HepG2 (cell line): ENCODE measurements around the gene XRN1. TPM values are rescaled to one million over a fixed set of nuclear protein-coding genes. Genes with fewer than 3 reads are reported as not detected.

Experiments
- ATAC-seq: fragments of 200-7000 bp; cut with Tn5 transposase; 3 replicates; pipeline ENCODE4 v1.9.1; 2020; ENCODE audit warnings: mild to moderate bottlenecking, moderate library complexity
- BruUV-seq: library from RNA; stranded (reverse); fragments of 400-500 nt; replicated peaks from 2 replicates; lab custom pipeline; 2021; lab: Mats Ljungman, UMichigan
- CTCF ChIA-PET: fragments of 300-600 bp; formaldehyde crosslinking; extraction: SDS; loops from one replicate; lab custom pipeline; 2021; ENCODE audit warnings: low total read pairs, inconsistent platforms, low intra/inter-chr PET ratio; lab: Yijun Ruan, JAX
- POLR2A ChIA-PET: fragments of 350-600 bp; sonication (Branson Sonifier 250); formaldehyde crosslinking; loops from one replicate; lab custom pipeline; 2020; ENCODE audit warnings: antibody characterized with exemption, inconsistent platforms; lab: Yijun Ruan, JAX
- DNase-seq: peaks from one replicate; pipeline ENCODE4 v3.0.0-alpha.2; 2015; ENCODE audit warnings: low spot score
- FAIRE-seq: peaks from 3 replicates; lab custom pipeline; 2011; peaks lifted over from hg19 to GRCh38; lab: Jason Lieb, UNC
- H2AFZ ChIP-seq: one replicate; pipeline ENCODE4 v1.6.1; 2011; ENCODE audit warnings: low read length, inconsistent platforms
- H3K27ac ChIP-seq: fragments of 300-600 bp; 3 replicates; pipeline ENCODE4 v1.8.0; 2011; ENCODE audit warnings: mixed run types, mild to moderate bottlenecking, mixed read lengths, low read length, inconsistent platforms; ENCODE audit not compliant: insufficient read depth; ENCODE audit errors: extremely low read length
- H3K27me3 ChIP-seq, 2 experiments: fragments of 200-600 bp in 1 of 2; 2 replicates in 1 of 2; 3 replicates in 1 of 2; pipeline versions ENCODE4 v1.6.0 to v1.8.0; 2011; ENCODE audit warnings: low read length in 2 of 2, mild to moderate bottlenecking in 2 of 2, moderate library complexity in 2 of 2, inconsistent platforms in 1 of 2; ENCODE audit not compliant: insufficient read depth in 2 of 2, control insufficient read depth in 1 of 2
- H3K36me3 ChIP-seq, 2 experiments: fragments of 200-600 bp in 1 of 2; replicated peaks in 1 of 2; 2 replicates in 1 of 2; 3 replicates in 1 of 2; pipeline versions ENCODE4 v1.5.1 to v1.8.0; 2011; ENCODE audit warnings: low read length in 2 of 2, inconsistent platforms in 1 of 2; ENCODE audit not compliant: insufficient read depth in 2 of 2, control insufficient read depth in 1 of 2
- H3K4me1 ChIP-seq: 2 replicates; pipeline ENCODE4 v1.5.1; 2012; ENCODE audit warnings: low read length, inconsistent platforms; ENCODE audit not compliant: insufficient read depth
- H3K4me2 ChIP-seq: 2 replicates; pipeline ENCODE4 v1.6.0; 2011; ENCODE audit warnings: low read depth, low read length, inconsistent platforms
- H3K4me3 ChIP-seq, 3 experiments: fragments of 200-600 bp in 1 of 3; sonication (generic), shearing (Covaris generic) in 1 of 3; replicated peaks in 1 of 3; 2 replicates each; pipeline ENCODE4 v1.5.1; 2011 to 2016; ENCODE audit warnings: low read length in 3 of 3, inconsistent platforms in 2 of 3, low read depth in 2 of 3, mild to moderate bottlenecking in 2 of 3, control low read depth in 1 of 3, mixed read lengths in 1 of 3; ENCODE audit not compliant: insufficient read depth in 1 of 3
- H3K79me2 ChIP-seq: one replicate; pipeline ENCODE4 v1.6.1; 2011; ENCODE audit warnings: low read length, inconsistent platforms; ENCODE audit not compliant: insufficient read depth
- H3K9ac ChIP-seq: 2 replicates; pipeline ENCODE4 v1.6.0; 2011; ENCODE audit warnings: mild to moderate bottlenecking, low read depth, low read length, inconsistent platforms; ENCODE audit not compliant: insufficient read depth
- H3K9me3 ChIP-seq: 2 replicates; pipeline ENCODE4 v1.5.1; 2012; ENCODE audit warnings: mild to moderate bottlenecking, low read length
- H4K20me1 ChIP-seq: 2 replicates; pipeline ENCODE4 v1.6.0; 2011; ENCODE audit warnings: inconsistent platforms, mild to moderate bottlenecking, low read length, moderate library complexity; ENCODE audit not compliant: insufficient read depth
- ERF ChIP-seq: IDR thresholded peaks from 2 replicates; pipeline ENCODE4 v1.6.1; 2018; ENCODE audit warnings: missing biosample characterization, missing genetic modification reagents
- EZH2 ChIP-seq: conservative IDR thresholded peaks from 2 replicates; pipeline ENCODE4 v1.6.1; 2012; ENCODE audit warnings: mild to moderate bottlenecking, low read depth, low read length, moderate library complexity
- FOXJ3 ChIP-seq: sonication (generic); formaldehyde crosslinking; IDR thresholded peaks from 2 replicates; pipeline ENCODE4 v1.4.0; 2020; ENCODE audit warnings: missing genetic modification reagents, mild to moderate bottlenecking, borderline replicate concordance
- FOXK2 ChIP-seq: fragments of 450-650 bp; IDR thresholded peaks from 2 replicates; pipeline ENCODE4 v1.6.1; 2016
- HNRNPLL ChIP-seq: fragments of 200-400 bp; formaldehyde crosslinking; IDR thresholded peaks from 2 replicates; pipeline ENCODE4 v1.6.1; 2017; ENCODE audit warnings: mild to moderate bottlenecking, low read depth, low read length; ENCODE audit not compliant: poor library complexity, severe bottlenecking
- JARID2 ChIP-seq: sonication (generic); formaldehyde crosslinking; IDR thresholded peaks from 2 replicates; pipeline ENCODE4 v1.8.1; 2023; ENCODE audit warnings: missing genetic modification reagents, inconsistent platforms; ENCODE audit not compliant: insufficient replicate concordance
- MAFF ChIP-seq: IDR thresholded peaks from 2 replicates; pipeline ENCODE4 v1.6.1; 2011; ENCODE audit warnings: low read depth, low read length, improper control_type of control experiment
- MAFK ChIP-seq, 2 experiments: IDR thresholded peaks in 1 of 2; conservative IDR thresholded peaks in 1 of 2; 2 replicates each; pipeline ENCODE4 v1.6.1; 2011; ENCODE audit warnings: improper control_type of control experiment in 2 of 2, low read length in 2 of 2
- NCOA2 ChIP-seq: sonication (generic); formaldehyde crosslinking; IDR thresholded peaks from 2 replicates; pipeline ENCODE4 v1.8.0; 2022; ENCODE audit warnings: inconsistent platforms
- NFIB ChIP-seq: sonication (generic); formaldehyde crosslinking; IDR thresholded peaks from 2 replicates; pipeline ENCODE4 v1.9.0; 2021; ENCODE audit warnings: missing genetic modification reagents, mild to moderate bottlenecking, borderline replicate concordance
- PPARG ChIP-seq: conservative IDR thresholded peaks from 2 replicates; pipeline ENCODE4 v1.6.1; 2016; ENCODE audit warnings: missing biosample characterization, missing genetic modification reagents
- RNF2 ChIP-seq: fragments of 450-650 bp; conservative IDR thresholded peaks from 2 replicates; pipeline ENCODE4 v1.6.1; 2016; ENCODE audit warnings: low read depth
- SATB2 ChIP-seq: sonication (generic); formaldehyde crosslinking; IDR thresholded peaks from 2 replicates; pipeline ENCODE4 v1.5.0; 2020; ENCODE audit warnings: missing genetic modification reagents
- SMAD1 ChIP-seq: sonication (generic); formaldehyde crosslinking; IDR thresholded peaks from 2 replicates; pipeline ENCODE4 v1.4.0; 2020; ENCODE audit warnings: missing genetic modification reagents, low read depth, mild to moderate bottlenecking, borderline replicate concordance
- SMARCE1 ChIP-seq: fragments of 450-650 bp; IDR thresholded peaks from 2 replicates; pipeline ENCODE4 v1.6.1; 2017; ENCODE audit warnings: borderline replicate concordance
- SSRP1 ChIP-seq: IDR thresholded peaks from 2 replicates; pipeline ENCODE4 v1.6.1; 2016; ENCODE audit warnings: control low read depth
- ZNF598 ChIP-seq: sonication (generic); formaldehyde crosslinking; IDR thresholded peaks from 2 replicates; pipeline ENCODE4 v1.5.1; 2020; ENCODE audit warnings: mild to moderate bottlenecking, missing genetic modification reagents, borderline replicate concordance
- ZNF678 ChIP-seq: sonication (generic); formaldehyde crosslinking; IDR thresholded peaks from 2 replicates; pipeline ENCODE4 v1.4.0; 2020; ENCODE audit warnings: mild to moderate bottlenecking, missing genetic modification reagents
- WGBS: methylation state at CpG from one replicate; pipeline ENCODE4 v1.1.6; 2017; ENCODE audit warnings: low lambda C conversion rate; 5-methylcytosine and 5-hydroxymethylcytosine counted together
- in situ Hi-C: cut with HindIII; loops from 2 replicates; pipeline ENCODE4 v1.10.0; 2017; ENCODE audit warnings: low pct_unique_long_range_greater_than_20kb; ENCODE audit not compliant: extremely low pct_ligation_motif_present
- intact Hi-C: fragments of 100-400 bp; cut with micrococcal nuclease; formaldehyde crosslinking; loops from one replicate; pipeline ENCODE4 v1.10.0; 2022; ENCODE audit not compliant: unreplicated experiment
- polyA plus RNA-seq, 8 experiments: library from polyadenylated mRNA; depleted of rRNA in 3 of 8; stranded (reverse) in 7 of 8; unstranded in 1 of 8; fragments of >200 nt; fragmentation: Illumina TruSeq in 4 of 8; extraction: Trizol in 4 of 8; gene quantifications; 2 replicates each; pipeline versions ENCODE4 v1.2.1 to v1.2.3, GENCODE V29; 2011 to 2016; ENCODE audit warnings: low read depth in 4 of 8, missing spikeins in 1 of 8, mixed read lengths in 1 of 8; ENCODE audit not compliant: insufficient read depth in 1 of 8
- total RNA-seq, 5 experiments: library from RNA; depleted of rRNA; stranded (reverse); fragments of >200 nt; fragmentation: Illumina TruSeq; extraction: Trizol; gene quantifications; 2 replicates each; pipeline ENCODE4 v1.2.3, GENCODE V29; 2016; ENCODE audit warnings: low read depth in 1 of 5
- TF ChIP-seq, protein P1 (sequence below): IDR thresholded peaks from 2 replicates; pipeline ENCODE4 v1.6.1; 2016; ENCODE audit warnings: low read depth, control low read depth
- TF ChIP-seq, protein P2 (sequence below): sonication (generic); formaldehyde crosslinking; IDR thresholded peaks from 2 replicates; pipeline ENCODE4 v1.4.0; 2020; ENCODE audit warnings: low read depth, missing genetic modification reagents

The XRN1 gene
- total and polyA plus RNA-seq, 2 of the 13 experiments (the other 11 are each of a cell fraction or from before 2014, with no cell fraction given) = 13.2 to 13.3 TPM

DNA sequence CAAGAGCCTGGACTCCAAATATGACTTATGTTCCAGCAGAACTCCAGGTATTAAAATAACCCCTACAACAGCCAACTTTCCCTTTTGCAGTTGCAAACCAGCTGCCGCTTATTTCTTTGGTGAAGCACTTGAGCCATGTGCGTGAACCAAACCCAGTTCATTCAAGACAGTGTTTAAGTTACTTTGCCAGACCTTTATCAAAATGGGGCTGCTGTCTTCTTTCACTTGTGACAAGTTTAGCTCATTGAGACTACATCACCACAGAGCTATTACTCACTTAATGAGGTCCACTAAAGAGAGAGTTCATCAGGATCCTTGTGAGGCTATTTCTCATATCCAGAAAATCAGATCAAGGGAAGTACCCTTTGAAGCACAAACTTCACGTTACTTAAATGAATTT lies 2.4 kb upstream of the XRN1 start:
- peaks cover 19% of the 10 kb centered on the region for H3K4me1 ChIP-seq
- H3K9ac ChIP-seq = no peak overlapping the region
- H3K9me3 ChIP-seq = no peaks in the 10 kb centered on the region
- 97% methylated on average over 3 of the region's 3 CpGs for WGBS
- DNase-seq (no peak), FAIRE-seq (no peak), ATAC-seq (no peak)
- ChIA-PET CTCF (no interaction called here), POLR2A (no interaction called here)
- in situ Hi-C loops (no loop called here), intact Hi-C loops (no loop called here)
- H4K20me1 ChIP-seq = peaks cover 6% of the 10 kb centered on the region; the same call in 1 of the 2 replicates
- H2AFZ ChIP-seq = no peak overlapping the region
- no peak overlapping the region for H3K4me2 ChIP-seq
- no peak overlapping the region for H3K4me3 ChIP-seq
- H3K27ac ChIP-seq = no peak overlapping the region
- no peak for TF ChIP-seq EZH2
- no peak for TF ChIP-seq HNRNPLL
- no peak for TF ChIP-seq ERF (CRISPR knock-in tag)
- no peak for TF ChIP-seq NCOA2
- TF ChIP-seq SMAD1 (CRISPR knock-in tag) = no peak
- TF ChIP-seq NFIB (CRISPR knock-in tag) = no peak
- no peak for TF ChIP-seq ZNF678 (CRISPR knock-in tag)
- TF ChIP-seq SSRP1 (CRISPR knock-in tag) = no peak
- TF ChIP-seq JARID2 (CRISPR knock-in tag) = no peak
- TF ChIP-seq FOXK2 = no peak
- TF ChIP-seq SMARCE1 = no peak
- no peak for TF ChIP-seq RNF2
- TF ChIP-seq ZNF598 (CRISPR knock-in tag) = no peak
- no peak for TF ChIP-seq MAFF
- TF ChIP-seq, protein P1, sequence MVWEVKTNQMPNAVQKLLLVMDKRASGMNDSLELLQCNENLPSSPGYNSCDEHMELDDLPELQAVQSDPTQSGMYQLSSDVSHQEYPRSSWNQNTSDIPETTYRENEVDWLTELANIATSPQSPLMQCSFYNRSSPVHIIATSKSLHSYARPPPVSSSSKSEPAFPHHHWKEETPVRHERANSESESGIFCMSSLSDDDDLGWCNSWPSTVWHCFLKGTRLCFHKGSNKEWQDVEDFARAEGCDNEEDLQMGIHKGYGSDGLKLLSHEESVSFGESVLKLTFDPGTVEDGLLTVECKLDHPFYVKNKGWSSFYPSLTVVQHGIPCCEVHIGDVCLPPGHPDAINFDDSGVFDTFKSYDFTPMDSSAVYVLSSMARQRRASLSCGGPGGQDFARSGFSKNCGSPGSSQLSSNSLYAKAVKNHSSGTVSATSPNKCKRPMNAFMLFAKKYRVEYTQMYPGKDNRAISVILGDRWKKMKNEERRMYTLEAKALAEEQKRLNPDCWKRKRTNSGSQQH (CRISPR knock-in tag) = no peak
- TF ChIP-seq, protein P2, sequence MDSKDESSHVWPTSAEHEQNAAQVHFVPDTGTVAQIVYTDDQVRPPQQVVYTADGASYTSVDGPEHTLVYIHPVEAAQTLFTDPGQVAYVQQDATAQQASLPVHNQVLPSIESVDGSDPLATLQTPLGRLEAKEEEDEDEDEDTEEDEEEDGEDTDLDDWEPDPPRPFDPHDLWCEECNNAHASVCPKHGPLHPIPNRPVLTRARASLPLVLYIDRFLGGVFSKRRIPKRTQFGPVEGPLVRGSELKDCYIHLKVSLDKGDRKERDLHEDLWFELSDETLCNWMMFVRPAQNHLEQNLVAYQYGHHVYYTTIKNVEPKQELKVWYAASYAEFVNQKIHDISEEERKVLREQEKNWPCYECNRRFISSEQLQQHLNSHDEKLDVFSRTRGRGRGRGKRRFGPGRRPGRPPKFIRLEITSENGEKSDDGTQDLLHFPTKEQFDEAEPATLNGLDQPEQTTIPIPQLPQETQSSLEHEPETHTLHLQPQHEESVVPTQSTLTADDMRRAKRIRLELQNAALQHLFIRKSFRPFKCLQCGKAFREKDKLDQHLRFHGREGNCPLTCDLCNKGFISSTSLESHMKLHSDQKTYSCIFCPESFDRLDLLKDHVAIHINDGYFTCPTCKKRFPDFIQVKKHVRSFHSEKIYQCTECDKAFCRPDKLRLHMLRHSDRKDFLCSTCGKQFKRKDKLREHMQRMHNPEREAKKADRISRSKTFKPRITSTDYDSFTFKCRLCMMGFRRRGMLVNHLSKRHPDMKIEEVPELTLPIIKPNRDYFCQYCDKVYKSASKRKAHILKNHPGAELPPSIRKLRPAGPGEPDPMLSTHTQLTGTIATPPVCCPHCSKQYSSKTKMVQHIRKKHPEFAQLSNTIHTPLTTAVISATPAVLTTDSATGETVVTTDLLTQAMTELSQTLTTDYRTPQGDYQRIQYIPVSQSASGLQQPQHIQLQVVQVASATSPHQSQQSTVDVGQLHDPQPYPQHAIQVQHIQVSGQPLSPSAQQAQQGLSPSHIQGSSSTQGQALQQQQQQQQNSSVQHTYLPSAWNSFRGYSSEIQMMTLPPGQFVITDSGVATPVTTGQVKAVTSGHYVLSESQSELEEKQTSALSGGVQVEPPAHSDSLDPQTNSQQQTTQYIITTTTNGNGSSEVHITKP (CRISPR knock-in tag) = no peak
- TF ChIP-seq MAFK (conservative IDR thresholded peaks at IDR 0.05 in 1 of 2, IDR thresholded peaks at IDR 0.05 in 1 of 2; ENCODE audit: low read length in 2 of 2) = no peak
- no peak for TF ChIP-seq PPARG (CRISPR knock-in tag)
- no peak for TF ChIP-seq FOXJ3 (CRISPR knock-in tag)
- TF ChIP-seq SATB2 = no peak
- H3K79me2 ChIP-seq = peaks cover 26% of the 10 kb centered on the region
- peaks cover 0 to 4% of the 10 kb centered on the region in 2 experiments; a peak in 1 of 5 replicates for H3K27me3 ChIP-seq
- peaks cover 0 to 3% of the 10 kb centered on the region in 2 experiments; a peak in 1 of 5 replicates for H3K36me3 ChIP-seq
- BruUV-seq = no TSS peak
